ENCODE data around the gene IFT81. TPM values are rescaled to one million over a fixed set of nuclear protein-coding genes. Genes with fewer than 3 reads are reported as not detected.

Gene IFT81
- total RNA-seq, 4 donors from 2014 or later = 3.4 to 9.2 (median 8.1) TPM

- no peak for TF ChIP-seq CTCF (IDR thresholded peaks at IDR 0.05; ENCODE audit: low read depth)
Observed at GRCh38 chr12:110170535-110171185, 46.5 kb downstream of the IFT81 start.

- TF ChIP-seq CTCF (IDR thresholded peaks at IDR 0.05; ENCODE audit: low read depth) = no peak
Observed at GRCh38 chr12:110171186-110171538, 47.0 kb downstream of the IFT81 start.

- TF ChIP-seq CTCF (IDR thresholded peaks at IDR 0.05; ENCODE audit: low read depth) = no peak
Observed at GRCh38 chr12:110171636-110172035, 47.5 kb downstream of the IFT81 start.

DNA sequence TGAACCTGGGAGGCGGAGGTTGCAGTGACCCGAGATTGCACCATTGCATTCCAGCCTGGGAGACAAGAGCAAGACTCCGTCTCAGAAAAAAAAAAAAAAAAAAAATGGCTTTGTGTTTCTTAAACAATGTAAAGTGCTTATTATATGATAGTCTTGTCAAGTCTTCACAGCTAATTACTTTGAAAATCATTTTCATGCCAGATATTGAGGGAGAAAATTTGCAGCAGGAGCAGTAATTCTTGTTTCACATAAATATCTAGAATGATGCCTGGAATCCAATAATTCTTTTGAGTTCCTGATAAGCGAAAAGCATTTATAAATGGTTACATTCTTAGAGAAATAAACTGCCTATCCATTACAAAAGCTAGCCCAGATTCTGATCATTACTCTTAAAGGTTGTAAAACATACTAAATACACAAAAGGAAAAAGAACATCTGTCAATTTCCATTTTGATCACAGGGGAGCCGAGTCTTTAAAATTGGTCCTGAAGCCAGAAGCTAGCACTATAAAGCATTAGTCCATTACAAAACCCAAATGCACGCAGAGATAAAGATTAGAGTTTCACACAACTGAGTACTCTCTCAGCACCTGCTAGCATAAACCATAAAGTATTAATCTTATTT lies 50.3 kb downstream of the IFT81 start:
- no peak for TF ChIP-seq CTCF (IDR thresholded peaks at IDR 0.05; ENCODE audit: low read depth)

DNA sequence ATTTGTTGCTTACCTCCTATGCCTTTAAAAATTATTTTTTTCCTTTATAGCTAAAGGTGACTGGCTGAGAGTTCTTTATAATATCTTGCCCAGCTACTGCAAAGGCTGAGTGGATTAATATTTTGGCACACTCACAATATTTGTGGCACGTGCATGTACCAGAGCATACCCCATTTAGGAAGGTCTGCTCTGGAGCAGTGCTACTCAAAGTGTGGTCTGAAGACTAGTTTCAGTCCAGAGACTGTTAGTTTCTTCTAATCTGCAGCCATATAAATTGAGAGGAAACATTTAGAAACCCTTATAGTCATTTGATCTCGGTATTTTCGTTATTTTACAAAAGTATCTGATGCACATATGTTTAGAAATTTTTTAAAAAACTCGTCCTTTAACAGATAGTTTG lies 51.0 kb downstream of the IFT81 start:
- no peak for TF ChIP-seq CTCF (IDR thresholded peaks at IDR 0.05; ENCODE audit: low read depth)

- no peak for TF ChIP-seq CTCF (IDR thresholded peaks at IDR 0.05; ENCODE audit: low read depth)
Observed at GRCh38 chr12:110176745-110177144, 52.6 kb downstream of the IFT81 start.

DNA sequence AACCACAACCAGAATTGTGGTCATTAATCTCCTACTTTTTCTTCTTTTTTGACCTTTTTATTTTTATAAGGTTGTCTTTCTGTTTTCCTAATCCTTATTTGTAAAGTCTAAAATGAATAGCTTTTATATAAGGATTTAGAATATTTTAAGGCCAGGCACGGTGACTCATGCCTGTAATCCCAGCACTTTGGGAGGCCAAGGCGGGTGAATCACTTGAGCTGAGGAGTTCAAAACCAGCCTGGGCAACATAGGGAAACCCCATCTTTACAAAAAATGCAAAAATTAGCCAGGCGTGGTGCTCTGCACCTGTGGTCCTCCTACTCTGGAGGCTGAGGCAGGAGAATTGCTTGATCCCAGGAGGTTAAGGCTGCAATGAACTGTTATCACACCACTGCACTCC lies 55.1 kb downstream of the IFT81 start:
- no peak for TF ChIP-seq CTCF (IDR thresholded peaks at IDR 0.05; ENCODE audit: low read depth)

All from subcutaneous adipose tissue (tissue), 4 donors.